Transverse colon (tissue), 3 donors: ENCODE measurements around the gene AMMECR1.

Experiments used
- POLR2A ChIP-seq: fragments of 450-650 bp; IDR thresholded peaks from one replicate; pipeline ENCODE4 v1.6.1; 2016; ENCODE audit warnings: antibody characterized with exemption, mild to moderate bottlenecking, moderate library complexity
- POLR2AphosphoS5 ChIP-seq, 3 donors: sonication (generic); formaldehyde crosslinking; IDR thresholded peaks; one replicate each; pipeline ENCODE4 v1.6.1; 2016; ENCODE audit warnings: antibody characterized with exemption in 3 of 3

DNA sequence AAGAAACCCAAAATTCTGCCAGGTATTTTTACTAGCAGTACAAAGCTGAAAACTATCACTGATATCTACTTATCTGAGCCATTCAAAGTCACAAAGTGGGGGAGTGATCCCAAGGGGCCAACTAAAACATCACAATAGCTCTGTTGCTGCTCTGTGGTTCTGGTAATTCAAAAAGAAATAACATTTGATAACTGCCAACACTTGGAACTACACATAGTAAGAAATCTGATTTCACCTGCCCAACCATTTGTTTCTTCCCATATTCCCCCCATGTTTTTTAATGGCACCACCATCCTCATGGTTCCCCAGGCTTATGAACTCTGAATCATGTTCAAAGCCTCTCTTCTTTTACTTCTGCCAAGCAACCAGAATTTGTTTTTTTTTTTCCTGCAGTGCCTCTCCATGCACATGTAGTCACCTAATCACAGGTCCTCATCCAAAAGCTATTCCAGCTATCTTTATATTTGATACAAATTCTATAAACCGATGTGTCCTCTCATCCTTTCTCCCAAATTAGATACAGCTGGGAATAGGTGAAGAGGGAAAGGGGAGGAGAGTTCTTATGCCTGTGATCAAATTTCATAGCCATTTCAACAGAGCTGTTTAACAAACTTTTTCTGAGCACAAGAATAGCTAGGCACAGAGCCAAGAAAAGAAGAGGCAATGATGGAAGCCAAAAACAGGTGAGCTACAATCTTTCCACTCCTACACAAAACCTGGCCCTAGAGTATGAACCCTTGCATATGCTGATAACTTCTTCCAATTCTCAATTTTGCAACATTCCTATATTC lies 7.7 kb downstream of the AMMECR1 start:
- TF ChIP-seq POLR2AphosphoS5 (IDR thresholded peaks at IDR 0.05), result no peak
- no peak for TF ChIP-seq POLR2A
